Osteoblast (primary cell): ENCODE data around the gene KIAA1217. TPM values are rescaled to one million over a fixed set of nuclear protein-coding genes. Genes with fewer than 3 reads are reported as not detected.

ENCODE experiments used
- DNase-seq: peaks from one replicate; pipeline ENCODE4 v3.0.0; 2011; ENCODE audit warnings: low spot score, mixed read lengths; ENCODE audit not compliant: insufficient read length; ENCODE audit errors: missing footprints
- H2AFZ ChIP-seq: 2 replicates; pipeline ENCODE4 v1.6.0; 2011; ENCODE audit warnings: mild to moderate bottlenecking, low read length
- H3K27ac ChIP-seq: 2 replicates; pipeline ENCODE4 v1.5.1; 2011; ENCODE audit warnings: mild to moderate bottlenecking, low read depth, low read length, moderate library complexity
- H3K27me3 ChIP-seq: 2 replicates; pipeline ENCODE4 v1.6.0; 2012; ENCODE audit warnings: mild to moderate bottlenecking, control low read depth, inconsistent platforms, low read length, moderate library complexity; ENCODE audit not compliant: insufficient read depth
- H3K36me3 ChIP-seq: 2 replicates; pipeline ENCODE4 v1.5.1; 2011; ENCODE audit warnings: mild to moderate bottlenecking, low read length, control low read depth, moderate library complexity; ENCODE audit not compliant: insufficient read depth
- H3K4me1 ChIP-seq: 2 replicates; pipeline ENCODE4 v1.5.1; 2011; ENCODE audit warnings: mild to moderate bottlenecking, low read length, control low read depth, moderate library complexity; ENCODE audit not compliant: insufficient read depth
- H3K4me2 ChIP-seq: 2 replicates; pipeline ENCODE4 v1.6.0; 2011; ENCODE audit warnings: mild to moderate bottlenecking, low read length; ENCODE audit not compliant: insufficient read depth
- H3K4me3 ChIP-seq: fragments of 200-600 bp; sonication (generic); 3 replicates; pipeline ENCODE4 v1.5.1; 2012; ENCODE audit warnings: mild to moderate bottlenecking, low read length, inconsistent platforms; ENCODE audit not compliant: insufficient read depth
- H3K79me2 ChIP-seq: 2 replicates; pipeline ENCODE4 v1.6.0; 2012; ENCODE audit warnings: mild to moderate bottlenecking, low read length, control low read depth, inconsistent platforms; ENCODE audit not compliant: insufficient read depth
- H3K9me3 ChIP-seq: 2 replicates; pipeline ENCODE4 v1.5.1; 2011; ENCODE audit warnings: low read depth, low read length, control low read depth
- H4K20me1 ChIP-seq: 2 replicates; pipeline ENCODE4 v1.6.0; 2012; ENCODE audit warnings: mild to moderate bottlenecking, low read length, control low read depth; ENCODE audit not compliant: insufficient read depth
- total RNA-seq: library from RNA; depleted of rRNA; stranded (reverse); fragments of >200 nt; gene quantifications from 2 replicates; pipeline ENCODE4 v1.2.3, GENCODE V29; 2012
- TF ChIP-seq, protein P1 (sequence below): IDR thresholded peaks from 2 replicates; pipeline ENCODE4 v1.5.1; 2011; ENCODE audit warnings: mild to moderate bottlenecking, low read depth, low read length, moderate library complexity; ENCODE audit errors: extremely low read depth

Gene KIAA1217, protein sequence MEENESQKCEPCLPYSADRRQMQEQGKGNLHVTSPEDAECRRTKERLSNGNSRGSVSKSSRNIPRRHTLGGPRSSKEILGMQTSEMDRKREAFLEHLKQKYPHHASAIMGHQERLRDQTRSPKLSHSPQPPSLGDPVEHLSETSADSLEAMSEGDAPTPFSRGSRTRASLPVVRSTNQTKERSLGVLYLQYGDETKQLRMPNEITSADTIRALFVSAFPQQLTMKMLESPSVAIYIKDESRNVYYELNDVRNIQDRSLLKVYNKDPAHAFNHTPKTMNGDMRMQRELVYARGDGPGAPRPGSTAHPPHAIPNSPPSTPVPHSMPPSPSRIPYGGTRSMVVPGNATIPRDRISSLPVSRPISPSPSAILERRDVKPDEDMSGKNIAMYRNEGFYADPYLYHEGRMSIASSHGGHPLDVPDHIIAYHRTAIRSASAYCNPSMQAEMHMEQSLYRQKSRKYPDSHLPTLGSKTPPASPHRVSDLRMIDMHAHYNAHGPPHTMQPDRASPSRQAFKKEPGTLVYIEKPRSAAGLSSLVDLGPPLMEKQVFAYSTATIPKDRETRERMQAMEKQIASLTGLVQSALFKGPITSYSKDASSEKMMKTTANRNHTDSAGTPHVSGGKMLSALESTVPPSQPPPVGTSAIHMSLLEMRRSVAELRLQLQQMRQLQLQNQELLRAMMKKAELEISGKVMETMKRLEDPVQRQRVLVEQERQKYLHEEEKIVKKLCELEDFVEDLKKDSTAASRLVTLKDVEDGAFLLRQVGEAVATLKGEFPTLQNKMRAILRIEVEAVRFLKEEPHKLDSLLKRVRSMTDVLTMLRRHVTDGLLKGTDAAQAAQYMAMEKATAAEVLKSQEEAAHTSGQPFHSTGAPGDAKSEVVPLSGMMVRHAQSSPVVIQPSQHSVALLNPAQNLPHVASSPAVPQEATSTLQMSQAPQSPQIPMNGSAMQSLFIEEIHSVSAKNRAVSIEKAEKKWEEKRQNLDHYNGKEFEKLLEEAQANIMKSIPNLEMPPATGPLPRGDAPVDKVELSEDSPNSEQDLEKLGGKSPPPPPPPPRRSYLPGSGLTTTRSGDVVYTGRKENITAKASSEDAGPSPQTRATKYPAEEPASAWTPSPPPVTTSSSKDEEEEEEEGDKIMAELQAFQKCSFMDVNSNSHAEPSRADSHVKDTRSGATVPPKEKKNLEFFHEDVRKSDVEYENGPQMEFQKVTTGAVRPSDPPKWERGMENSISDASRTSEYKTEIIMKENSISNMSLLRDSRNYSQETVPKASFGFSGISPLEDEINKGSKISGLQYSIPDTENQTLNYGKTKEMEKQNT (N-terminal part only)
- total RNA-seq: 36.8 and 51.0 TPM in 2 replicates

DNA sequence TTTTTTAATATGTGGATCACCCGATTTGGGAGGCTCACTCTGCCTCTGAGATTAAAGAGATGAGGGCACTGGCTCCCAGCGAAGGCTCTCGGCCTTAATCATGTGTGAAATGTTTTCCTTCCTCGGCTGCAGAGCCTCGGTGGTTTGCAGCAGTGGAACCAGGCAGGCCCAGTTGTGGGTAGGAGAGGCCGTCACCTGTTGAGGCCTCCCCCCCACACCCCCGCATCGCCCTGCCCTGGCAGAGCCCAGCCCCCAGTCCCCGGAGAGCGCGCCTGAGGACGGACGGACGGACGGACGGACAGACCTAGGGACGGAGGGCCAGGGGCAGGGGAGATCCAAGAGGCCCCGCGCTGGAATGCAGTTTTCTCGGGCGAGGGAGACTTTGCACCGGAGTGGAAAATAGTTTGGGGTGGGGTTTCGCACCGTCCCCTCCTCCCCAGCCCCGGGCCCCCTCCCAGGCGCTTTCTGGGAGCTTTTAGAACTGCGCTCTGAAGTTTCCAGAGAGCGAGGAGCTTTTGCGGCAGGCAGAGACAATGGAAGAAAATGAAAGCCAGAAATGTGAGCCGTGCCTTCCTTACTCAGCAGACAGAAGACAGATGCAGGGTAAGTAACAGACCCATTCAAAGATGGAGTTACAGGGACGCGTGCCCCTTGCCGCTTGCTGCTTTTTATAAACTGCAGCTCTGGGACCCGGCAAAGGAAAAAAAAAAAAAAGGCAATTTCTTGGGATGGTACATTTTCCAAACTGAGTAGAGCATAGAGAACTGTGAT lies at the start of gene KIAA1217:
KIAA1217 (plus strand) TSS at position 478 of the 771 bp plus-strand sequence; CDS start at position 534, 56 bp downstream.
- Histone ChIP-seq H3K27ac (peak within 1 kb of the TSS; percentile 39), H3K4me1 (peaks cover 14% of the 10 kb centered on the region), H3K4me2 (peak within 1 kb of the TSS; percentile 96), H3K9me3 (no peaks in the 10 kb centered on the region), H4K20me1 (no peaks in the 10 kb centered on the region), H2AFZ (peak within 1 kb of the TSS; percentile 63), H3K36me3 (no peaks in the 10 kb centered on the region), H3K79me2 (no peaks in the 10 kb centered on the region), H3K27me3 (no peaks in the 10 kb centered on the region), H3K4me3 (peak within 1 kb of the TSS; percentile 73)
- peak; percentile 88 for DNase-seq
- TF ChIP-seq, protein P1, sequence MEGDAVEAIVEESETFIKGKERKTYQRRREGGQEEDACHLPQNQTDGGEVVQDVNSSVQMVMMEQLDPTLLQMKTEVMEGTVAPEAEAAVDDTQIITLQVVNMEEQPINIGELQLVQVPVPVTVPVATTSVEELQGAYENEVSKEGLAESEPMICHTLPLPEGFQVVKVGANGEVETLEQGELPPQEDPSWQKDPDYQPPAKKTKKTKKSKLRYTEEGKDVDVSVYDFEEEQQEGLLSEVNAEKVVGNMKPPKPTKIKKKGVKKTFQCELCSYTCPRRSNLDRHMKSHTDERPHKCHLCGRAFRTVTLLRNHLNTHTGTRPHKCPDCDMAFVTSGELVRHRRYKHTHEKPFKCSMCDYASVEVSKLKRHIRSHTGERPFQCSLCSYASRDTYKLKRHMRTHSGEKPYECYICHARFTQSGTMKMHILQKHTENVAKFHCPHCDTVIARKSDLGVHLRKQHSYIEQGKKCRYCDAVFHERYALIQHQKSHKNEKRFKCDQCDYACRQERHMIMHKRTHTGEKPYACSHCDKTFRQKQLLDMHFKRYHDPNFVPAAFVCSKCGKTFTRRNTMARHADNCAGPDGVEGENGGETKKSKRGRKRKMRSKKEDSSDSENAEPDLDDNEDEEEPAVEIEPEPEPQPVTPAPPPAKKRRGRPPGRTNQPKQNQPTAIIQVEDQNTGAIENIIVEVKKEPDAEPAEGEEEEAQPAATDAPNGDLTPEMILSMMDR: no peak

DNA sequence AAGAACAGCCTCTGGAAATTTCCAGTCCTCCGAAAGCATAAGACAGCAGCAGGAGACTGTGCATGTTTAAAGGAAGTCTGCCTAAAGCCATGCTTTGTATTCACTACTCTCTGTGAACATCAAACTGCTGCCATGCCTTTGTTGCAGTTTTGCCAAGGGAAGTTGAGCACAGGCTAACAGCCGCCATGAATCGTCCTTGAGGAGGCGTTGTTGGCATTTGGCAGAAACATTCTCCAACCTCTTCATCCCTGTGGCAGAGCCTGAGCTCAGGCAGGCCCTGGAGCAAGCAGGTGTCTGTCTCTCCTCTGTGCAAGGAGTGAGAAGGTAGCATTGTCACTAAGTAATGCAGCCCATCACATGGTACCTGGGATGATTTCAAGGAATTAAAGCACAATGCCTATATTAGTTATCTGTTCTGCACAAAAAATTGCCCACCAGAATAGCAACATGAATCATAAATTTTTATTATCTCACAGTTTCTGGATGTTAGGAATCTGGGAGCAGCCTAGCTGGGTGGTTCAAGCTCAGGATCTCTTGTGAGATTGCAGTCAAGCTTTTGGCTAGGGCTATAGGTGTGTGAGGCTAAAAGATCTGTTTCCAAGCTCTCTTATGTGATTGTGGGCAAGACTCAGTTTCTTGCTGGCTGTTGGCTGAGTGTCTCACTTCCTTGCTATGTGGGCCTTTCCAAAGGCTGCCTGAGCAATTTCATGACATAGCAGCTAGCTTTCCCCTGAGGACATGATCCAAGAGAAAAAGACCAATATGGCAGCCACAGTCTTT lies 46.5 kb upstream of the KIAA1217 start:
- no peak overlapping the region for H2AFZ ChIP-seq
- no peaks in the 10 kb centered on the region for H3K9me3 ChIP-seq
- H3K79me2 ChIP-seq: no peaks in the 10 kb centered on the region
- TF ChIP-seq, protein P1: no peak
- H3K4me1 ChIP-seq: no peaks in the 10 kb centered on the region
- no peak for DNase-seq
- no peak overlapping the region for H3K27ac ChIP-seq
- H3K4me3 ChIP-seq: no peak overlapping the region
- H3K36me3 ChIP-seq: no peaks in the 10 kb centered on the region
- no peak overlapping the region for H3K4me2 ChIP-seq
- H3K27me3 ChIP-seq: no peaks in the 10 kb centered on the region
- no peaks in the 10 kb centered on the region for H4K20me1 ChIP-seq

DNA sequence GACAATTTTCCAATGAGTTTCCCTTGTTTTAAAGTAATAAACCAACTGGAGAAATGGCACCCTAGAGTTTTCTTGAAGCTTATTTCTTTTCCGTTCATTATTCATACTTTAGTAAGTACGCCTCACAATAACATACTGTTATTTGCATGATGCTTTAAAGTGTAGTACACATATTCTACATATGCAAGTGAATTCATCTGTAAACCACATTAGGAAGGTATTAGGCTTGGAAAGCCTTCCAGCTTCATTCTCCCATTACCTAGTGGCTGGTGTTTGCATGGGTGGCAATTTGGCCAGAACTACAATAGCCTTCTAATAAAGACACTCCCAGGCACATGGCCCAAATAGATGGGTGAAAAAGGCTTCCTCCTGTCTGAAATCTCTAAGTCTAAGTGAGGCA lies 45.5 kb upstream of the KIAA1217 start:
- H3K27me3 ChIP-seq: no peaks in the 10 kb centered on the region
- no peaks in the 10 kb centered on the region for H3K9me3 ChIP-seq
- TF ChIP-seq, protein P1: no peak
- no peaks in the 10 kb centered on the region for H3K4me1 ChIP-seq
- no peaks in the 10 kb centered on the region for H4K20me1 ChIP-seq
- H3K27ac ChIP-seq: no peak overlapping the region
- no peak overlapping the region for H3K4me3 ChIP-seq
- no peaks in the 10 kb centered on the region for H3K79me2 ChIP-seq
- no peak overlapping the region for H3K4me2 ChIP-seq
- no peak for DNase-seq
- no peak overlapping the region for H2AFZ ChIP-seq
- no peaks in the 10 kb centered on the region for H3K36me3 ChIP-seq
